Measurements from ENCODE around the gene SLITRK1. TPM values are rescaled to one million over a fixed set of nuclear protein-coding genes. Genes with fewer than 3 reads are reported as not detected.

Gene SLITRK1
- total and polyA plus RNA-seq, 7 donors = 0.01 TPM; not detected in 6

DNA sequence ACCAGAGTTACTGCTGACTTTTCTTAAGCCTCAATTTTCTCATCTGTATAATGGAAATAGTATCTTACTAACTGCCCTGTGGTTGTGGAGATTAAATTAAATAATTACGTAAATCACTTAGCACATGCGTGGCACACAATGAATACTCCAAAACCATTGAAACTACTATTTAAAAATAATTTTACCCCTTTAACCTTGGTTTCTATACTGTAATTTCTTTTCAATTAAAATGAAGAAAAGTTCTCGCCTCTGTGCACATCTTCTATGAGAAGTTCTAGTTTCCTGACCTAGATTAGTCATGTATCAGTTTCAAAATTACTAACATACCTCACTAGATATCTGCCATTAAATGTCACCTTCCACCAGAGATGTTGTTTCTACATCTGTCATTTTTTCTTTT, 5.7 kb downstream of the SLITRK1 start:
- no peak for DNase-seq
- H3K4me1 ChIP-seq = no peaks in the 10 kb centered on the region
- peaks cover 0 to 17% (median 4%) of the 10 kb centered on the region in 3 donors for H3K27me3 ChIP-seq (ENCODE audit: insufficient read depth in 3 of 3, low read length in 2 of 3)
- intact Hi-C loops (cut with DNase I) = no loop called here
- ATAC-seq = no peak
- TF ChIP-seq, protein P1, sequence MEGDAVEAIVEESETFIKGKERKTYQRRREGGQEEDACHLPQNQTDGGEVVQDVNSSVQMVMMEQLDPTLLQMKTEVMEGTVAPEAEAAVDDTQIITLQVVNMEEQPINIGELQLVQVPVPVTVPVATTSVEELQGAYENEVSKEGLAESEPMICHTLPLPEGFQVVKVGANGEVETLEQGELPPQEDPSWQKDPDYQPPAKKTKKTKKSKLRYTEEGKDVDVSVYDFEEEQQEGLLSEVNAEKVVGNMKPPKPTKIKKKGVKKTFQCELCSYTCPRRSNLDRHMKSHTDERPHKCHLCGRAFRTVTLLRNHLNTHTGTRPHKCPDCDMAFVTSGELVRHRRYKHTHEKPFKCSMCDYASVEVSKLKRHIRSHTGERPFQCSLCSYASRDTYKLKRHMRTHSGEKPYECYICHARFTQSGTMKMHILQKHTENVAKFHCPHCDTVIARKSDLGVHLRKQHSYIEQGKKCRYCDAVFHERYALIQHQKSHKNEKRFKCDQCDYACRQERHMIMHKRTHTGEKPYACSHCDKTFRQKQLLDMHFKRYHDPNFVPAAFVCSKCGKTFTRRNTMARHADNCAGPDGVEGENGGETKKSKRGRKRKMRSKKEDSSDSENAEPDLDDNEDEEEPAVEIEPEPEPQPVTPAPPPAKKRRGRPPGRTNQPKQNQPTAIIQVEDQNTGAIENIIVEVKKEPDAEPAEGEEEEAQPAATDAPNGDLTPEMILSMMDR (IDR thresholded peaks at IDR 0.05) = no peak
- H3K4me3 ChIP-seq = no peak overlapping the region
- no peaks in the 10 kb centered on the region for H3K36me3 ChIP-seq (ENCODE audit: insufficient read depth in 1 of 2, low read depth in 1 of 2)
- 88 to 94% (median 93%) methylated on average over 3 of the region's 3 CpGs for WGBS, 3 donors
- no peak overlapping the region for H3K27ac ChIP-seq
- peaks cover 3% of the 10 kb centered on the region for H3K9me3 ChIP-seq

DNA sequence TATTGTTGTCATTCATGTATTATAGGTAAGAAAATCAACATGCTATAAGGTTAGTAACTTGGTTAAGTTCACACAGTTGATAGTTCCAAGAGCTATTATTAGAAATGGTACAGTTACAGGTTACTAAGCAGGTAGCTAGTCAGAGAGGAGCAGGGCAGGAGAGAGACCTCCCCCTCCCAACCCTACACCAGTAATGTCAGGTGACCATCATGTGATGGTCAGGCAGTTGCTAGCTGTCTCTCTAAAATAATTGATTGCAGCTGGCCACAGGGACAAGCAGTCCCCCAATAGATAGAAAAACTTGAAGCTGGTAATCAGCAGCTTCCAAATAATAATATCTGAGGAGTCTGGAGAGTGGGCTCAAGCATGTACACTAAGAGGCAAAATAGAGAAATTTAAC, 14.6 kb downstream of the SLITRK1 start:
- no peak overlapping the region for H3K27ac ChIP-seq
- no peak for DNase-seq
- intact Hi-C loops (cut with DNase I) = no loop called here
- H3K36me3 ChIP-seq (ENCODE audit: insufficient read depth in 1 of 2, low read depth in 1 of 2) = no peaks in the 10 kb centered on the region
- H3K9me3 ChIP-seq = no peaks in the 10 kb centered on the region
- no peaks in the 10 kb centered on the region for H3K27me3 ChIP-seq (ENCODE audit: insufficient read depth in 3 of 3, low read length in 2 of 3)
- no peaks in the 10 kb centered on the region for H3K4me1 ChIP-seq
- ATAC-seq = no peak
- TF ChIP-seq, protein P1 (IDR thresholded peaks at IDR 0.05) = no peak
- H3K4me3 ChIP-seq = no peak overlapping the region

DNA sequence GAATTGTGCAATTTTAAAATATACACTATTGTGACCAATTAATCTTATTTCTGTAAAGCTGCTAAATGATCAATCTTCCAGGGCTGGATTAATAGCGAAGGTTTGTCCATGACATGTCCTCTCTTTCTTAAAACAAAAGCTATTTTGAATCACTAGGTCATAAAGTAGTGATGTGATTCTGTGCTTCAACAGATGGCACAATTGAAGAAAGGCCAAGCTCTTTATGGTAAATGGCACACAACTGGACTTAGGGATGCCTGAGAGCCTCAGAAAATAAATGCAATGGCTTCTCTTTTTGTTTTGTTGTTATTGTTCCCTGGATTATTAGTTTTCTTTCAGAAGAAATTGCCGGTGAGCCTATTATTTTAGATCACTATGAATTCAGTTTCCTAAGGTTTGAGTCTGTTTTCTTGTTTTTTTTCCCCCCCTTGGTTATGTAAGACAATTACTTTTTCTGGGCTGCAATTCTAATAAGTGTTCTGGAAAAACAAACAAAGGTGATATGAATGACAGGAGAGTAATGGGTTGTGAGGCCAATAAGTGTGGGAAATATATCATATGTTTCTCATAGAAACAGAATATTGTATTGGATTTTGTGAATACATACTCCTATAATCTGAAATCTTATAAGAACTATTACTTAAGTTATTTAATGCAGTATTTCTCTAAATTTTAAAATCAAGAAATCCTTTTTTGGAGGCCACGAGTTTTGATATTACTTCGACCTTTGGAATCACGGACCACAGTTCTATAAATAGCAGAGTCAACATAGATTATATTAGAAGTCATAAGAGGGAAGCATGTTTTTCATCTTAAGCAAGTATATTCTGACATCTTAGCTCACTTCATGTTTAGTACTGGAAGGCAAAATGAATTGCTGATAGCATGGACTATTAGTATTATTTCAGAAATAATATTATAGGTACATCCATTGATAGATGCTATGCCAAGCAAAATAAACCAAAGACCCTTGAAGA, 16.8 kb downstream of the SLITRK1 start:
- WGBS, 3 donors = 81 to 87% (median 84%) methylated on average over 5 of the region's 5 CpGs
- no peaks in the 10 kb centered on the region for H3K4me1 ChIP-seq
- ATAC-seq (no peak), DNase-seq (no peak)
- H3K9me3 ChIP-seq = no peaks in the 10 kb centered on the region
- intact Hi-C loops (cut with DNase I) = no loop called here
- no peak overlapping the region for H3K4me3 ChIP-seq
- no peaks in the 10 kb centered on the region for H3K27me3 ChIP-seq (ENCODE audit: insufficient read depth in 3 of 3, low read length in 2 of 3)
- H3K36me3 ChIP-seq (ENCODE audit: insufficient read depth in 1 of 2, low read depth in 1 of 2) = no peaks in the 10 kb centered on the region
- no peak overlapping the region for H3K27ac ChIP-seq
- TF ChIP-seq, protein P1 (IDR thresholded peaks at IDR 0.05) = no peak

DNA sequence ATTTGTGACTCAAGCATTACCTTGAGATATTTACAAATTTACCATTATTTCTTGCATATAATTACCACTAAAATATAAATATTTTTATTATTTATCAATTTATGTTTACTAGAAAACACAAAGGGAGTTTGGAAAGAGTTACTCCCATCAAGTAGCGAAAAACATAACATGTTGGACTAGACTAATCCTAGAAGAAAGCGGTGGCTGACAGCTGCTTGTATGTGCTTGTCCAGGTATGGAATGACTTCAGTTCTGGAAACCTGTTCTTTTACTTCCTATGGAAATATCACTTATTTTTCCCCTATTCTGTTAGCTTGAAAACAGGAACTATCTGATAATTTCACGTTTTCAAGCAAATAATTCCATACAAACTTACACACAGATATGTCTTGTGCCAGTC, 28.5 kb downstream of the SLITRK1 start:
- Histone ChIP-seq H3K36me3 (ENCODE audit: insufficient read depth in 1 of 2, low read depth in 1 of 2) (no peaks in the 10 kb centered on the region), H3K9me3 (no peaks in the 10 kb centered on the region), H3K4me3 (no peak overlapping the region), H3K27ac (no peak overlapping the region), H3K27me3 (ENCODE audit: insufficient read depth in 3 of 3, low read length in 2 of 3) (no peaks in the 10 kb centered on the region), H3K4me1 (no peaks in the 10 kb centered on the region)
- no peak for DNase-seq
- 66 to 72% (median 67%) methylated on average over 3 of the region's 3 CpGs for WGBS, 3 donors
- ATAC-seq = no peak
- TF ChIP-seq, protein P1 (IDR thresholded peaks at IDR 0.05) = no peak
- intact Hi-C loops (cut with DNase I) = no loop called here

Data from psoas muscle (tissue), 8 donors.